MM.1S (cell line): ENCODE data around the gene TP53AIP1.

Experiments
- DNase-seq: peaks from one replicate; pipeline ENCODE4 v3.0.0-alpha.2; 2015
- H2AFZ ChIP-seq: fragments of 300-600 bp; sonication (generic); 2 replicates; pipeline ENCODE4 v1.6.0; 2016; ENCODE audit warnings: antibody characterized with exemption, low read length
- H3F3A ChIP-seq: fragments of 300-600 bp; sonication (generic); 2 replicates; pipeline ENCODE4 v1.6.1; 2016; ENCODE audit warnings: mild to moderate bottlenecking, antibody characterized with exemption, low read length, moderate library complexity, mixed read lengths; ENCODE audit not compliant: insufficient read depth
- H3K27ac ChIP-seq: fragments of 300-600 bp; sonication (generic); 2 replicates; pipeline ENCODE4 v1.5.1; 2016; ENCODE audit warnings: mild to moderate bottlenecking, low read length
- H3K27me3 ChIP-seq: fragments of 300-600 bp; sonication (generic); replicated peaks from 2 replicates; pipeline ENCODE4 v1.6.0; 2016; ENCODE audit warnings: low read length; ENCODE audit not compliant: insufficient read depth
- H3K36me3 ChIP-seq: fragments of 300-600 bp; sonication (generic); replicated peaks from 2 replicates; pipeline ENCODE4 v1.6.1; 2016; ENCODE audit warnings: mild to moderate bottlenecking, low read length, mixed read lengths; ENCODE audit not compliant: insufficient read depth
- H3K4me1 ChIP-seq: fragments of 300-600 bp; sonication (generic); 2 replicates; pipeline ENCODE4 v1.6.1; 2016; ENCODE audit warnings: low read length, mixed read lengths
- H3K4me2 ChIP-seq: fragments of 300-600 bp; sonication (generic); 2 replicates; pipeline ENCODE4 v1.6.0; 2016; ENCODE audit warnings: low read depth, low read length
- H3K4me3 ChIP-seq: fragments of 300-600 bp; sonication (generic); 2 replicates; pipeline ENCODE4 v1.5.1; 2016; ENCODE audit warnings: low read length, mixed read lengths
- H3K79me2 ChIP-seq: fragments of 300-600 bp; sonication (generic); 2 replicates; pipeline ENCODE4 v1.6.1; 2016; ENCODE audit warnings: mixed run types, low read length, mixed read lengths
- H3K9ac ChIP-seq: fragments of 300-600 bp; sonication (generic); 2 replicates; pipeline ENCODE4 v1.6.1; 2016; ENCODE audit warnings: low read length, mixed read lengths
- H3K9me2 ChIP-seq: fragments of 300-600 bp; sonication (generic); replicated peaks from 2 replicates; pipeline ENCODE4 v1.6.1; 2016; ENCODE audit warnings: mild to moderate bottlenecking, low read length, mixed read lengths; ENCODE audit not compliant: insufficient read depth
- H3K9me3 ChIP-seq: fragments of 300-600 bp; sonication (generic); replicated peaks from 2 replicates; pipeline ENCODE4 v1.6.1; 2016; ENCODE audit warnings: mild to moderate bottlenecking, low read length, mixed read lengths; ENCODE audit not compliant: insufficient read depth
- H4K20me1 ChIP-seq: fragments of 300-600 bp; sonication (generic); 2 replicates; pipeline ENCODE4 v1.6.1; 2016; ENCODE audit warnings: mild to moderate bottlenecking, low read length, moderate library complexity, mixed read lengths; ENCODE audit not compliant: insufficient read depth
- EZH2 ChIP-seq: fragments of 300-600 bp; sonication (generic); optimal IDR thresholded peaks from 2 replicates; pipeline ENCODE3; 2017; ENCODE audit warnings: low read depth, mild to moderate bottlenecking, antibody characterized with exemption, low read length, mixed read lengths
- EZH2phosphoT487 ChIP-seq: fragments of 300-600 bp; sonication (generic); IDR thresholded peaks from 2 replicates; pipeline ENCODE4 v1.6.1; 2018; ENCODE audit warnings: antibody characterized with exemption, low read length
- TF ChIP-seq, protein P1 (sequence below): fragments of 300-600 bp; sonication (generic); IDR thresholded peaks from 2 replicates; pipeline ENCODE4 v1.5.1; 2016; ENCODE audit warnings: antibody characterized with exemption, low read length, mixed read lengths

The TP53AIP1 gene

DNA sequence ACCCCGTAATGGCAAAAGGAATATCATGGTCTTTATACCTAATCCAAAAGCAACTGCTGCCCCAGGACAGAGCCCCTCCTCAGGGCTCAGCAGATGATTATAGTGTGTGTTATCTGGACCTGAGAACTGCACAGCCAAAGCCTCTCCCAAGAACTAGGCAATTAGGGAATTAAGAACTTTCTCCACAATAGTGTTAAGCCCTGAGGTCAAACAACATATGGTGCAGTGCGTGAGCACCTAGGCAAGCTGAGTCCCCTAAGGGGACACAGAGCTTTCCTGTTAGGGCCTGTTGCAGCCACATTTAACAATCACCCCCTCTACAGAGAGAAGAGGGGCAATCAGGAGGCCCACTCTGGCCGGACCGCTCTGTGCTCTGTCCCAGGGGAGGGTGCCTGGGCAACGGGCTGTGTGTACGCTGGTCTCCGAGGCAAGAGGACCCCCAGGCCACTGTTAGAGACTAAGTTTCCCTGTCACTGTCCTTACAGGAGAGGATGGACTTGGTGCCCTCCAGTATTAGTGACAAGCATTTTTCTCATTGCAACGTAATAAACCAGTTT lies 52.9 kb downstream of the TP53AIP1 start:
- H3K4me3 ChIP-seq: no peak overlapping the region

DNA sequence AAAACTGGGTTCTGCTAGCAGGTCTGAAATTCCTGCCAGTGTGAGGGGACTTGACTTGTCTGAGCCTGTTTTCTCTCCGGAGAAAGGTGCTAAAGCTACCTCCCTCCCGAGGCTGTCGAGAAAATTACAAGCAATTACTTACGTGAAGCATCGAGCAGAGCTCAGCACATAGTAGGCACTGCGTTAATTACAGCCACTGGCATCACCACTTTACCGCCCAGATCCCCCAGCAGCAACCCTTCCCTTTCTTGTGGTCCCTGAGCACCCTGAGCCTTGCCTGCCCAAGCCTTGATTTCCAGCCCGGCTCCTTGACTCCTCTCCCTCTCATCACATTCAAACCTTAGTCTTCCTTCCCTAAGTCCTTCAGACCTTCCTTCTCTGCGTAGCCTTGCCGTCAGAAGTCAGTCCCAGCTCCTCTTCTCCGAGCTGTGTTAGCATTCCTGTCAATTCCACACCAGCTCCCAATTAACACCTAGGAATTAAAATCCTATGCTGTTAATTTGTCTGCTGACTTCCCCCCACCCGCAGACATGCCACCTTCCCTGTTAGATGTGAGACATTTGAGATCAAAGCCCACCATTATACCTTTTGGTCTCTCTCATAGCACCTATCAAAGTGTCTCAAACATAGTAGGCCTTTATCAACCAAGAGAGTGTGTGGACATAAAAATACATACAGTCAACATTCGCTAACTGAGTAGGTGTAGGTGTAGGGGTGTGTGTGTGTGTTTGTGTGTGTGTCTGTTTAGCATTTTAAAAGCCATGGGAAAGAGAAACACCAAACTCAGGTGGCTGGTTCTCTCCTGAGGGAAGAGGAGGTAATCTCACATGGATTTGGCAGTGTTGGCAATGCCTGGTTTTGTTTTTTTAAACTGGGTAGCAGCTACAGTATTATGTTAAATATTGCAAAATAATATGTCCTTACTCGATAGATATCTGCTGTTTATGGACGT lies 54.4 kb downstream of the TP53AIP1 start:
- Histone ChIP-seq H3K4me1 (peaks cover 14% of the 10 kb centered on the region), H4K20me1 (no peaks in the 10 kb centered on the region), H3K9me2 (no peaks in the 10 kb centered on the region), H3K4me2 (no peak overlapping the region), H3K27me3 (no peaks in the 10 kb centered on the region), H3K36me3 (no peaks in the 10 kb centered on the region), H3K9me3 (no peaks in the 10 kb centered on the region), H3F3A (no peaks in the 10 kb centered on the region), H3K4me3 (no peak overlapping the region), H2AFZ (no peak overlapping the region), H3K79me2 (no peaks in the 10 kb centered on the region), H3K27ac (no peak overlapping the region), H3K9ac (no peak overlapping the region)
- DNase-seq: no peak
- TF ChIP-seq, protein P1, sequence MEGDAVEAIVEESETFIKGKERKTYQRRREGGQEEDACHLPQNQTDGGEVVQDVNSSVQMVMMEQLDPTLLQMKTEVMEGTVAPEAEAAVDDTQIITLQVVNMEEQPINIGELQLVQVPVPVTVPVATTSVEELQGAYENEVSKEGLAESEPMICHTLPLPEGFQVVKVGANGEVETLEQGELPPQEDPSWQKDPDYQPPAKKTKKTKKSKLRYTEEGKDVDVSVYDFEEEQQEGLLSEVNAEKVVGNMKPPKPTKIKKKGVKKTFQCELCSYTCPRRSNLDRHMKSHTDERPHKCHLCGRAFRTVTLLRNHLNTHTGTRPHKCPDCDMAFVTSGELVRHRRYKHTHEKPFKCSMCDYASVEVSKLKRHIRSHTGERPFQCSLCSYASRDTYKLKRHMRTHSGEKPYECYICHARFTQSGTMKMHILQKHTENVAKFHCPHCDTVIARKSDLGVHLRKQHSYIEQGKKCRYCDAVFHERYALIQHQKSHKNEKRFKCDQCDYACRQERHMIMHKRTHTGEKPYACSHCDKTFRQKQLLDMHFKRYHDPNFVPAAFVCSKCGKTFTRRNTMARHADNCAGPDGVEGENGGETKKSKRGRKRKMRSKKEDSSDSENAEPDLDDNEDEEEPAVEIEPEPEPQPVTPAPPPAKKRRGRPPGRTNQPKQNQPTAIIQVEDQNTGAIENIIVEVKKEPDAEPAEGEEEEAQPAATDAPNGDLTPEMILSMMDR: no peak
- TF ChIP-seq EZH2 (no peak), EZH2phosphoT487 (no peak)

More for the DNA sequence above, 52.9 kb downstream of the TP53AIP1 start:
- Histone ChIP-seq H3K27ac (no peak overlapping the region), H3K9me2 (no peaks in the 10 kb centered on the region), H3K9ac (no peak overlapping the region), H3K79me2 (no peaks in the 10 kb centered on the region), H3K4me1 (peaks cover 27% of the 10 kb centered on the region), H2AFZ (no peak overlapping the region), H3K9me3 (no peaks in the 10 kb centered on the region), H4K20me1 (no peaks in the 10 kb centered on the region), H3F3A (peaks cover 8% of the 10 kb centered on the region; the same call in 1 of the 2 replicates), H3K36me3 (no peaks in the 10 kb centered on the region), H3K4me2 (no peak overlapping the region), H3K27me3 (no peaks in the 10 kb centered on the region)
- TF ChIP-seq EZH2phosphoT487 (no peak), EZH2 (no peak)
- TF ChIP-seq, protein P1: no peak
- no peak for DNase-seq

DNA sequence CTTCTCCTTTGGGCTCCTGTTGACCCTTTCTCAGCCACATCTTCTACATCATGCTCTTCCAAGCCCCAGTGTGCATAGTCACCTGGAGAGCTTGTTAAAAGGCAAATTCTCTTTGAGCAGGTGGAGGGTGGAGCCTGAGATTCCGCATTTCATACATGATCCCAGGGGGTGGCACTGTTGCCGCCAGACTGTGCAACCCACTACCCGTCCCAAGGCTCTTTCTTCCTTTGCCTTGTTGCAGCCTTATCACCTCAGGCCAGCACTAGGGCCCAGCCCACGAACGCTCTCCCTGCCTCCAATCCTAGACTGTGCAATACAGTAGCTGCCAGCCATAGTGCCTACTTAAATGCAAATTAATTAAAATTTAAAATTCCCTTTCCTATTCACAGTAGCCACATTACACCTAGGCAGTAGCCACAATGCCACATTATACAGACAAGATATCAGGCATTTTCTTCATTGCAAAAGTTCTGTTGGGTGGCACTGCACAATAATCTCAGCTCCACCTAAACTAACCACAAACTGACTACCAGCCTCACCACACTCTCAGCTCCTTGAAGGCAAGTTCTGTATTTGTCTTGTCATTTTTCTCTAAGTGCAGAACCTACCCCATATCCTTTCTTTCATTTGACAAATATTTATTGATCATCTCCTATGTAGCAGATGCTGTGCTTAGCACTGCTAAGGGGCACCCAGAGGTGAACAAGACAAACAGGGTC lies 56.1 kb downstream of the TP53AIP1 start:
- Histone ChIP-seq H3F3A (no peaks in the 10 kb centered on the region), H3K79me2 (no peaks in the 10 kb centered on the region), H3K27me3 (no peaks in the 10 kb centered on the region), H3K9me2 (no peaks in the 10 kb centered on the region), H3K36me3 (no peaks in the 10 kb centered on the region), H3K9me3 (no peaks in the 10 kb centered on the region), H4K20me1 (no peaks in the 10 kb centered on the region), H3K9ac (no peak overlapping the region), H3K27ac (no peak overlapping the region), H3K4me2 (no peak overlapping the region), H3K4me1 (peaks cover 8% of the 10 kb centered on the region; the same call in 1 of the 2 replicates), H2AFZ (no peak overlapping the region), H3K4me3 (no peak overlapping the region)
- peak; percentile 25 for DNase-seq
- TF ChIP-seq EZH2 (no peak), EZH2phosphoT487 (no peak)
- TF ChIP-seq, protein P1: peak; percentile 23; the same call in 1 of the 2 replicates
